Cerebellar nuclear complex (tissue), 1 donor: Measurements from ENCODE around the gene ST3GAL3.
A peak's percentile ranks its signal among the peaks of the same experiment; 100 is the strongest.

Source experiments
- DNase-seq, 2 experiments: peaks; one replicate each; lab custom pipeline; 2025; lab: John Stamatoyannopoulos, UW

ST3GAL3 gene

GRCh38 chr1:43707190-43708001 is at the start of gene ST3GAL3:
TSS of gene ST3GAL3 (plus strand) at chr1:43707536. CDS start at chr1:43736263, 28,727 bp downstream.
- DNase-seq: peak; percentile 55 to 61

- no peak for DNase-seq
Measured at GRCh38 chr1:43659212-43660166, 47.8 kb upstream of the ST3GAL3 start.

GRCh38 chr1:43660355-43660754 is 47.0 kb upstream of the ST3GAL3 start:
- no peak for DNase-seq

- no peak for DNase-seq
Measured at GRCh38 chr1:43664369-43664768, 43.0 kb upstream of the ST3GAL3 start.

GRCh38 chr1:43666608-43667007 is 40.7 kb upstream of the ST3GAL3 start:
- no peak for DNase-seq

- no peak for DNase-seq
Measured at GRCh38 chr1:43668956-43669355, 38.4 kb upstream of the ST3GAL3 start.

GRCh38 chr1:43669878-43670277 is 37.5 kb upstream of the ST3GAL3 start:
- no peak for DNase-seq

GRCh38 chr1:43671193-43671592 is 36.1 kb upstream of the ST3GAL3 start:
- no peak for DNase-seq

- no peak for DNase-seq
Measured at GRCh38 chr1:43671626-43672330, 35.6 kb upstream of the ST3GAL3 start.

GRCh38 chr1:43673261-43673660 is 34.1 kb upstream of the ST3GAL3 start:
- no peak for DNase-seq

- DNase-seq: no peak
Measured at GRCh38 chr1:43678940-43679339, 28.4 kb upstream of the ST3GAL3 start.

GRCh38 chr1:43683560-43683959 is 23.8 kb upstream of the ST3GAL3 start:
- no peak for DNase-seq

- DNase-seq: no peak
Measured at GRCh38 chr1:43686801-43687200, 20.5 kb upstream of the ST3GAL3 start.

- no peak for DNase-seq
Measured at GRCh38 chr1:43687301-43688108, 19.8 kb upstream of the ST3GAL3 start.

- no peak for DNase-seq
Measured at GRCh38 chr1:43688109-43688387, 19.3 kb upstream of the ST3GAL3 start.

- no peak for DNase-seq
Measured at GRCh38 chr1:43688594-43689000, 18.7 kb upstream of the ST3GAL3 start.

- DNase-seq: no peak
Measured at GRCh38 chr1:43689289-43689688, 18.0 kb upstream of the ST3GAL3 start.

GRCh38 chr1:43691871-43692815 is 15.2 kb upstream of the ST3GAL3 start:
- DNase-seq: no peak

GRCh38 chr1:43693371-43693770 is 14.0 kb upstream of the ST3GAL3 start:
- no peak for DNase-seq

GRCh38 chr1:43699281-43699680 is 8.1 kb upstream of the ST3GAL3 start:
- no peak for DNase-seq
